Measurements from ENCODE around the gene CACNA2D3. TPM values are rescaled to one million over a fixed set of nuclear protein-coding genes. Genes with fewer than 3 reads are reported as not detected.

Gene CACNA2D3
- total and polyA plus RNA-seq, 2 experiments from 2014 or later, result 1.1 to 2.5 TPM

- no peak overlapping the region for H3K27ac ChIP-seq
- H3K79me2 ChIP-seq, result no peaks in the 10 kb centered on the region
- no peak overlapping the region for H3K4me2 ChIP-seq
- no peaks in the 10 kb centered on the region for H3K9me3 ChIP-seq (ENCODE audit: low read depth)
- no peaks in the 10 kb centered on the region for H3K9me2 ChIP-seq (replicated peaks; ENCODE audit: insufficient read depth)
- no peak overlapping the region for H3K4me3 ChIP-seq
- no peak for DNase-seq (ENCODE audit: low spot score)
- 90% methylated on average over 1 of the region's 1 CpG for WGBS (ENCODE audit: low lambda C conversion rate, missing lambda C conversion rate)
- H3K27me3 ChIP-seq, result no peaks in the 10 kb centered on the region
- no peaks in the 10 kb centered on the region for H3K36me3 ChIP-seq (replicated peaks; ENCODE audit: insufficient read depth, low read depth)
- H2AFZ ChIP-seq, result no peak overlapping the region
- TF ChIP-seq EZH2phosphoT487 (IDR thresholded peaks at IDR 0.05; ENCODE audit: low read depth, severe bottlenecking, unreplicated experiment), result no peak
- no peak for TF ChIP-seq CTCF (IDR thresholded peaks at IDR 0.05; ENCODE audit: poor library complexity)
- TF ChIP-seq EZH2 (IDR thresholded peaks at IDR 0.05; ENCODE audit: borderline replicate concordance), result no peak
- H4K20me1 ChIP-seq (ENCODE audit: insufficient read depth, poor library complexity, severe bottlenecking), result no peaks in the 10 kb centered on the region
- no peaks in the 10 kb centered on the region for H3K4me1 ChIP-seq (ENCODE audit: insufficient read depth)
These were observed 70.7 kb downstream of the CACNA2D3 start for GRCh38 chr3:54193093-54193492.

DNA sequence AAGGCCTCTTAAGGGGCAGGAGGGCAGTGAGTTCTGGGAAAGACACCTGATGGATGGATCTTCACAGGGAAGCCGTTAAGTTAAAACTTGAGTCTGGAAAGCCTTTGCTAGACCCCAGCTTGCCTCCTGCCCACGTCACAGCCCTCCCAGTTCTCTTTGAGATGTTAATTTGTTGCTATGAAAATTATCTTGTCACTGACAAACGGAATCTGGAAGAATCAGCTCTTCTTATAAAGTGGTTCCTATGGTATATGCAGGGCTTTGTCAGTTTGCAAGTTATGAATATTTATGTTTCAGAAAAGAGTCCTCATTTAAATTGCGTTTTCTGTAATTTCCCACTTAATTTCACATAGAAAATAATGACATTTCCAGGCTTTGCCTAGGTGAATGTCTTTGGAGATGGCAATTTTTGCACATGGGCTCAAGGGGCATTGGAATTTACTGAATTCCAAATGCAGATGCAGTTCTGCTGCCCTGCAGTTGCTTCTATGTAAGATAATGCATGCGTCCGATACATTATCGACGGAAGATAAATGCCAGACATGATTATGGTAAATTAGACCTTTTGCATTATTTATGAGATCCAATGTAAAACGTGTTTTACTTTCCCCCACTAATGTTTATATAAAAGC is 74.1 kb downstream of the CACNA2D3 start:
- DNase-seq (ENCODE audit: low spot score), result no peak
- H3K4me3 ChIP-seq, result no peak overlapping the region
- no peak overlapping the region for H3K27ac ChIP-seq
- no peaks in the 10 kb centered on the region for H3K36me3 ChIP-seq (replicated peaks; ENCODE audit: insufficient read depth, low read depth)
- no peaks in the 10 kb centered on the region for H3K79me2 ChIP-seq
- no peaks in the 10 kb centered on the region for H3K9me3 ChIP-seq (ENCODE audit: low read depth)
- H3K4me2 ChIP-seq, result no peak overlapping the region
- no peaks in the 10 kb centered on the region for H3K4me1 ChIP-seq (ENCODE audit: insufficient read depth)
- H2AFZ ChIP-seq, result no peak overlapping the region
- H3K9me2 ChIP-seq (replicated peaks; ENCODE audit: insufficient read depth), result no peaks in the 10 kb centered on the region
- H4K20me1 ChIP-seq (ENCODE audit: insufficient read depth, poor library complexity, severe bottlenecking), result no peaks in the 10 kb centered on the region
- no peak for TF ChIP-seq CTCF (IDR thresholded peaks at IDR 0.05; ENCODE audit: poor library complexity)
- TF ChIP-seq EZH2 (IDR thresholded peaks at IDR 0.05; ENCODE audit: borderline replicate concordance), result no peak
- no peak for TF ChIP-seq EZH2phosphoT487 (IDR thresholded peaks at IDR 0.05; ENCODE audit: low read depth, severe bottlenecking, unreplicated experiment)
- WGBS (ENCODE audit: low lambda C conversion rate, missing lambda C conversion rate), result 72% methylated on average over 9 of the region's 9 CpGs
- H3K27me3 ChIP-seq, result no peaks in the 10 kb centered on the region

GRCh38 chr3:54197509-54197908 is 75.2 kb downstream of the CACNA2D3 start:
- H3K4me3 ChIP-seq, result no peak overlapping the region
- no peaks in the 10 kb centered on the region for H3K9me3 ChIP-seq (ENCODE audit: low read depth)
- H3K36me3 ChIP-seq (replicated peaks; ENCODE audit: insufficient read depth, low read depth), result no peaks in the 10 kb centered on the region
- H3K27me3 ChIP-seq, result peaks cover 5% of the 10 kb centered on the region
- TF ChIP-seq EZH2phosphoT487 (IDR thresholded peaks at IDR 0.05; ENCODE audit: low read depth, severe bottlenecking, unreplicated experiment) (no peak), CTCF (IDR thresholded peaks at IDR 0.05; ENCODE audit: poor library complexity) (no peak), EZH2 (IDR thresholded peaks at IDR 0.05; ENCODE audit: borderline replicate concordance) (no peak)
- H4K20me1 ChIP-seq (ENCODE audit: insufficient read depth, poor library complexity, severe bottlenecking), result no peaks in the 10 kb centered on the region
- H2AFZ ChIP-seq, result no peak overlapping the region
- no peak overlapping the region for H3K4me2 ChIP-seq
- H3K79me2 ChIP-seq, result no peaks in the 10 kb centered on the region
- no peaks in the 10 kb centered on the region for H3K9me2 ChIP-seq (replicated peaks; ENCODE audit: insufficient read depth)
- H3K4me1 ChIP-seq (ENCODE audit: insufficient read depth), result no peaks in the 10 kb centered on the region
- no peak overlapping the region for H3K27ac ChIP-seq
- WGBS (ENCODE audit: low lambda C conversion rate, missing lambda C conversion rate), result 79% methylated on average over 6 of the region's 6 CpGs
- DNase-seq (ENCODE audit: low spot score), result no peak

Data from hepatocyte (in vitro differentiated cells).